Spinal cord (tissue), 10 donors: ENCODE measurements around the gene NHLRC4. TPM values are rescaled to one million over a fixed set of nuclear protein-coding genes. Genes with fewer than 3 reads are reported as not detected.

Experiments used
- DNase-seq, 6 donors: peaks; one replicate each; pipeline versions ENCODE4 v3.0.0 to v3.0.0-alpha.2; 2013 to 2015; ENCODE audit warnings: low spot score in 6 of 6, low read depth in 4 of 6
- H3K27ac ChIP-seq: one replicate; pipeline ENCODE4 v1.5.1; 2013; ENCODE audit warnings: low read depth, low read length, control low read depth
- H3K27me3 ChIP-seq: one replicate; pipeline ENCODE4 v1.6.1; 2013; ENCODE audit warnings: low read length; ENCODE audit not compliant: control insufficient read depth, insufficient read depth
- H3K36me3 ChIP-seq: one replicate; pipeline ENCODE4 v1.6.1; 2013; ENCODE audit warnings: low read length; ENCODE audit not compliant: control insufficient read depth, insufficient read depth
- H3K4me1 ChIP-seq: one replicate; pipeline ENCODE4 v1.6.1; 2013; ENCODE audit warnings: low read length; ENCODE audit not compliant: control insufficient read depth, insufficient read depth
- H3K4me3 ChIP-seq: one replicate; pipeline ENCODE4 v1.5.1; 2013; ENCODE audit warnings: low read depth, low read length, control low read depth
- H3K9me3 ChIP-seq: one replicate; pipeline ENCODE4 v1.6.1; 2013; ENCODE audit warnings: low read length; ENCODE audit not compliant: control insufficient read depth, insufficient read depth
- WGBS: methylation state at CpG from one replicate; pipeline ENCODE4 v1.1.5; 2013; ENCODE audit warnings: missing lambda C conversion rate; ENCODE audit not compliant: insufficient coverage; 5-methylcytosine and 5-hydroxymethylcytosine counted together
- polyA plus RNA-seq, 2 donors: library from polyadenylated mRNA; unstranded; fragments of 120-200 nt; gene quantifications; one replicate each; pipeline ENCODE4 v1.2.1, GENCODE V29; 2013; ENCODE audit not compliant: insufficient read length in 2 of 2
- total RNA-seq, 2 donors: library from RNA; depleted of rRNA in 1 of 2; stranded (reverse); fragments of 120-200 nt in 1 of 2; fragments of >200 nt in 1 of 2; gene quantifications; one replicate each; pipeline versions ENCODE4 v1.2.3 to v1.2.4, GENCODE V29; 2013 to 2014
- donor health status: healthy.

Gene NHLRC4
- total and polyA plus RNA-seq, 4 donors = 0.73 to 3.5 (median 1.1) TPM

DNA sequence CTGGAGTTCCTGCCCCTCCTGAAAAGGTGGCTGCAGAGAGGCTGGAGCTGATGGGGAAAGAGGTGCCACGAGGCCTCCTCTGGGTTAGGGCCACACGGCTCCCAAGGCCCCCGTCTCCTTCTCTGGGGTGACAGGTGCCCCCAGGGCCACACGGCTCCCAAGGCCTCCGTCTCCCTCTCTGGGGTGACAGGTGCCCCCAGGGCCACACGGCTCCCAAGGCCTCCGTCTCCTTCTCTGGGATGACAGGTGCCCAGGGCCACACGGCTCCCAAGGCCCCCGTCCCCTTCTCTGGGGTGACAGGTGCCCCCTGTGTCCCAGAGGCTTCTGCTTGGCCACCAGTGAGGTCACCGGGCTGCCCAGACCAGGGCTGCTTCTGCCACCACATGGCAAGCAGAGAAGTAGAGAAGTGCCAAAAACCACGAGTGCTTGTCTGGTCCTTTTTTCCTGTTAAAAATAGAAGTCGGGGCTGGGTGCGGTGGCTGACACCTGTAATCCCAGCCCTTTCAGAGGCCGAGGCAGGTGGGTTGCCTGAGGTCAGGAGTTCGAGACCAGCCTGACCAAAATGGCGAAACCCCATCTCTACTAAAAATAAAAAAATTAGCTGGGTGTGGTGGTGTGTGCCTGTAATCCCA, 35.2 kb upstream of the NHLRC4 start:
- Histone ChIP-seq H3K27me3 (no peaks in the 10 kb centered on the region), H3K9me3 (no peaks in the 10 kb centered on the region), H3K27ac (no peak overlapping the region), H3K36me3 (peaks cover 60% of the 10 kb centered on the region), H3K4me3 (no peak overlapping the region), H3K4me1 (peaks cover 30% of the 10 kb centered on the region)
- WGBS = 92% methylated on average over 13 of the region's 16 CpGs
- DNase-seq = no peak

DNA sequence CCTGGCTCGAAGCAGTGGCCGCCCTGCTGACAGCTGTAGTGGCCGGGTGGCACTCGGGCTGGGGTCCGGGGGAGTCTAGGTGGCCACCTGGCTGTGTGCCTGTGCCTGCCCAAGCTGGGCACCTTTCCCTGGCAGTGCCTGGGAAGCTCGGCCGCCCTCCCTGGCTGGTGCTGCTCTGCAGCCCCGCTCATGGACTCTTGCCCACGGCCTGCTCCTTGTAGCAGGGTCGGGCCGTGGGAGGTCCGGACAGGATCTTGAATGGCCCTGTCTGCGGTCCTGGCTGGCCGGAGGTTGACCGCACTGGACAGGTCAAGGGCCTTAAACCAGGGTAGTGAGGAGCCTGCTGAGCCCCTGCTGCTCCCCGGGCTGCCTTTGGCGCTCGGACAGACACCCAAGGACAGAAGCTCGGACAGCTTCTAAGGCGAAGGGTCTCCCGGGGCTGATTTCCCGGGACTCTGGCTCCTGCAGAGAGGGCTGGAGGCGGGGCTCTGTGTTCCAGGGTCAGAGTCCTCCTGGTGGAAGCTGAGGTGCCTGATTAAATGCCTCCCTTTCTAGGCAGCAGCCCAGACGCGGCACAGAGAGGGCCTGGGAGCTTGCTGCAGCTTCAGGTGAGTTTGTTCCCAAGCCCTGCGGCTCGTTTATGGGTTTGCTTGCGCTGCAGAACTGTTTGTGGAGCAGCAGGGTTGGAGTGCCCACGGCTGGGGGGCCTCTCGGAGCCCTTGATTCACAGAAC, 33.2 kb upstream of the NHLRC4 start:
- H3K27ac ChIP-seq = no peak overlapping the region
- 74% methylated on average over 30 of the region's 30 CpGs for WGBS
- H3K9me3 ChIP-seq = no peaks in the 10 kb centered on the region
- H3K36me3 ChIP-seq = peaks cover 80% of the 10 kb centered on the region
- no peak overlapping the region for H3K4me3 ChIP-seq
- DNase-seq = no peak
- peaks cover 22% of the 10 kb centered on the region for H3K4me1 ChIP-seq
- no peaks in the 10 kb centered on the region for H3K27me3 ChIP-seq

DNA sequence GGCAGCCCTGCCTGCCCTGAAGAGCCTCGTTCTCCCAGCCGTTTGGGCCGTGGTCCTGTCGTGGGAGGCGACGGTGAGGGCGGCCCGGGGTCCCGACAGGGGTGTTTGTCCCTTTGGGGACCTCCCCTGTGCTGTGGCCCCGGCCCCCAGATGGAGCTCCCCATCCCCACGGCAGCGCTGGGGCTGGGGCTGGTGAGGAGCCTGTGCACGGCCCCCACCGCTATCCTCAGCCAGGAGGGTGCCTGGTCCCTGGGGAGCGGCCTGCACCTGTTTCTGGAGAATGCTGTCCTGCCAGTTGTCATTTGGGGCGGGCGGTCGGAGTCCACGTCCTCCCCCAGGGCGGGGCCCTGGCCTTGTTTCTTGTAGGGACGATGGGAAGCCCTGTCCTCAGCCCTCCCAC, 32.7 kb upstream of the NHLRC4 start:
- peaks cover 16% of the 10 kb centered on the region for H3K4me1 ChIP-seq

DNA sequence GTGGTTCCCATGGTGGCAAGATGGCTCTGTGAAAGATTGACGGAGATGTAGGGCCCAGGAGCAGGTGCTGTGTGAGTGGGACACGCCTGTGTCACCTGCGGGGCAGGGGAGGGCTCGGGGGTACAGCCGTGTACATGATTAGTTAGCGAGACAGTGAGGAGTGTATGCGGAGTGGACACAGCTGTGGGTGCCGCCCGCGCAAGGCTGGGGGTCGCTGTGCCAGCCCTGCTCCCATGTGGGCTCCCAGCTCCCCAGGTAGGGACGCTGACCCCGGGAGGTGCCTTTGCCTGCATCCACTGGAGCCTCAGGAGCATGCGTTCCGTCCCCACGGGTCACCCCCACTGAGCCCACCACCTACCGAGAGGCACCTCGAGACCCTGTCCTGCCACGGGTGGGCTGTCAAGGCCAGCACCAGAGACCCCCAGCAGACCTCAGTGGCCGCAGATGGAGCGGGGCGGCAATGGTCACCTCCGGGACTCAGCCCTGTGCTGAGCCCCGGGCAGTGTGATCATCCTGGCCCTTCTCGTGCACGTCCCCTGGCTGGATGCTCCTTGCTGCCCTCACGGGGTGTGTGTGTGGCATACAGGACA, 31.9 kb upstream of the NHLRC4 start:
- H3K4me1 ChIP-seq = peaks cover 8% of the 10 kb centered on the region
- no peak overlapping the region for H3K4me3 ChIP-seq
- H3K27ac ChIP-seq = no peak overlapping the region
- no peaks in the 10 kb centered on the region for H3K27me3 ChIP-seq
- WGBS = 94% methylated on average over 27 of the region's 27 CpGs
- peaks cover 83% of the 10 kb centered on the region for H3K36me3 ChIP-seq
- DNase-seq = no peak
- no peaks in the 10 kb centered on the region for H3K9me3 ChIP-seq

More for the DNA sequence above, 32.7 kb upstream of the NHLRC4 start:
- H3K36me3 ChIP-seq = peaks cover 83% of the 10 kb centered on the region
- no peaks in the 10 kb centered on the region for H3K9me3 ChIP-seq
- no peak for DNase-seq
- no peak overlapping the region for H3K27ac ChIP-seq
- no peak overlapping the region for H3K4me3 ChIP-seq
- WGBS = 92% methylated on average over 21 of the region's 21 CpGs
- H3K27me3 ChIP-seq = no peaks in the 10 kb centered on the region

DNA sequence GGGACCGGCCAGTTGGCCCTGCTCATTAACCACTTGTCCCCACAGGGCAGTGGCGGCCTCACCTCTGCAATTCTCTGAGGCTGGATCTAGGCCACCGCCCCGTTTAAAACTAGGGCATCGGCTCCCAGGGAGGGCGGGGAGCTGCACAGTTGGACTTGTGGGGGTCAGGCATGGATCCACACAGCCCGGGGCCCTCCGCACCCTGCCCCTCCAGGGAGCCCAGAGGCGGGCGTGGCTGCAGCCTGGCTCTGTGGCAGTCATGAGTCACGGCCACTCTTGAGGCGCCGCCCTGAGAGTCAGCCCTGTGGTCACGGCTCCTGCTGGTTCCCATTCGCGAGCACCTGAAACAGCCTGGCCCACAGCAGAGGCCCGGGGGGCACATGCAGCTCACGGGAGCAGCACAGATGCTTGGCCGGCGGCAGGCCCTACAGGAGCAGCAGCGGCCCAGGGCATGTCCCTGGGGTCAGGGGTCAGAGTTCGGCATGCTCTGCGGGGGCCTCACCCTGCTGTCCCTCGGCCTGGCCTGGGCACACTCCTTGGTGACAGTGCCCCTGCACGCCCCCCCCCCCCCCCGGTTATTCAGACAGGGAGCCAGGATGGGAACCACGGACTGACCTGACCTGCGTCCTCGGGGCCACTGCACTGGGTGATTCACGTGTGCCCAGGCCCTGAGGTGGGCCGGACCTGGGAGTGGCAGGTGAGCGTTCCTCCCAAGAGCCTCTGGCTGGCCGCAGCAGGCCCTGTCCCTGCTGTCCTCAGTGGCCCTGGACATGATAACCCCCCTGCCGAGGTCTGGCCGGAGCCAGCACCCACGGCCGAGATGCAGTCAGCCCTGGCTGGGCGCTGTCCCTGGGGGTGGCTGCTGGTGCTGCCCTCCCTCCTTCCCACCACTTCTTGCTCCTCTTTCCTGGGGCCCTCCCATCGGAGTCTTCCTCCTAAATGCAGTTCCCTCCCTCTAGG, 31.1 kb upstream of the NHLRC4 start:
- peaks cover 83% of the 10 kb centered on the region for H3K36me3 ChIP-seq
- H3K4me1 ChIP-seq = peaks cover 3% of the 10 kb centered on the region
- H3K27me3 ChIP-seq = no peaks in the 10 kb centered on the region
- no peak overlapping the region for H3K4me3 ChIP-seq
- WGBS = 92% methylated on average over 38 of the region's 39 CpGs
- DNase-seq = no peak
- H3K9me3 ChIP-seq = no peaks in the 10 kb centered on the region
- H3K27ac ChIP-seq = no peak overlapping the region

DNA sequence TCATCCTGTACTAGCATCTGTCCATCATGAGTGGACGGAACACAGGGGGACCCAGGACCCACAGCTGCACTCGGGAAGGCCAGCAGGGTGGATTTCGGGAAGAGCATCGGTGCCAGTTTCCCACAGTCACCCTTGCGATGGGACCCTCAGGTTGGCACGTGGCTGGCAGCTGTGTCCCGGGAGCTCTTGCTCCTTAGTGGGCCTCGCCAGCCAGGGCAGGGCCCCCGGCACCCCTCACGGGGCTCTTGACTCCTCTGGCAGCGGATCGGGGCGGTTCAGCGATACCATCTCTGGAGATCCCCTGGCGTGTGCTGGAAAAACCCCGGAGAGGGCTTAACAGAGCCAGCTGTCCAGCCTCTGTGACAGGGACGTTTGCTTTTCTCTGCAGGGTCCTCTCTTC, 30.1 kb upstream of the NHLRC4 start:
- H3K27ac ChIP-seq = no peak overlapping the region
- H3K27me3 ChIP-seq = no peaks in the 10 kb centered on the region
- DNase-seq = no peak
- 94% methylated on average over 17 of the region's 17 CpGs for WGBS
- peaks cover 3% of the 10 kb centered on the region for H3K4me1 ChIP-seq
- no peak overlapping the region for H3K4me3 ChIP-seq
- H3K36me3 ChIP-seq = peaks cover 85% of the 10 kb centered on the region
- no peaks in the 10 kb centered on the region for H3K9me3 ChIP-seq

DNA sequence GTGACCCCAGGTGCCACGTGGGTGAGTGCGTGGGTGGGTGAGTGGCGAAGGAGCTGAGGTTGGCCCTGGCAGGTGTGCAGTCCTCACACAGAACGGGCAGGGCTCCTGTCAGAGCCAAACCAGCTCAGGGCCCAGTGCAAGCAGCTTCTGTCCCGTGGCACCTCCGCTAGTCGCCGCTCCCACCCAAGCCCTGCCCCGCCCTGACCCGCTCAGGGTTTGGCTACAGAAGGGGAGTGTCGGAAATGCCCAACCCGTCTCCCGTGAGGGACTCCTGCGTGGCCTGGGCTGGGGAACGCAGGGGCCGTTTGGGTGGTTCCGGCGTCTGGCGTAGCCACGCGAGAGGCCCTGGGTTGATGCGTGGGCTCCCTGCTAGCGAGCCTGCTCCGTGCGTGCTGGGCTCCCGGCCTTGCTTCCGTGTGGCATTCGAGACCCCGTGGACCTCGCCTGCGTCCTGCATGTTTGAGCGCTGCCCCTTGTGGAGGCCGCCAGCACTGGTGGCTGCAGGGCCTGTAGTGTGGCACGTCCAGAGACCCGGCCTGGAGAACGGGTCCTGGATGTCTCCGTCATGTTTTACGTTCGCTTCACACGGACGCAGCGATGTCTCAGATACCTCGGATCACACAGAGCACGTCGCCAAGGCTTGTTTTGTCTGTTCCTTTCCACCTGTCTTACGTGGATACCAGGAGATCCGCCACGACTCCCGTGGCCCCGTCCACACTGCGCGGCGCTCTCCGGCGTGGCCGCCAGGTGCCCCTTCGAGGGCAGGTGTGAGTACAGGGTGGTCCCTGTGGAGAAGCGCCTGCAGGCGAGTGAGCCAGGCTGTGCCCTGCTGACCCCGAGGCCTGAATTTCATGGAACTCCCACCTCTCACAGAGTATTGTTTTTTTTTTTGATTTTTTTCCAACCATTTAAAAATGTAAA, 29.1 kb upstream of the NHLRC4 start:
- DNase-seq = no peak
- Histone ChIP-seq H3K4me1 (peaks cover 3% of the 10 kb centered on the region), H3K27ac (no peak overlapping the region), H3K27me3 (no peaks in the 10 kb centered on the region), H3K4me3 (no peak overlapping the region), H3K36me3 (peaks cover 92% of the 10 kb centered on the region), H3K9me3 (no peaks in the 10 kb centered on the region)
- WGBS = 94% methylated on average over 53 of the region's 60 CpGs

DNA sequence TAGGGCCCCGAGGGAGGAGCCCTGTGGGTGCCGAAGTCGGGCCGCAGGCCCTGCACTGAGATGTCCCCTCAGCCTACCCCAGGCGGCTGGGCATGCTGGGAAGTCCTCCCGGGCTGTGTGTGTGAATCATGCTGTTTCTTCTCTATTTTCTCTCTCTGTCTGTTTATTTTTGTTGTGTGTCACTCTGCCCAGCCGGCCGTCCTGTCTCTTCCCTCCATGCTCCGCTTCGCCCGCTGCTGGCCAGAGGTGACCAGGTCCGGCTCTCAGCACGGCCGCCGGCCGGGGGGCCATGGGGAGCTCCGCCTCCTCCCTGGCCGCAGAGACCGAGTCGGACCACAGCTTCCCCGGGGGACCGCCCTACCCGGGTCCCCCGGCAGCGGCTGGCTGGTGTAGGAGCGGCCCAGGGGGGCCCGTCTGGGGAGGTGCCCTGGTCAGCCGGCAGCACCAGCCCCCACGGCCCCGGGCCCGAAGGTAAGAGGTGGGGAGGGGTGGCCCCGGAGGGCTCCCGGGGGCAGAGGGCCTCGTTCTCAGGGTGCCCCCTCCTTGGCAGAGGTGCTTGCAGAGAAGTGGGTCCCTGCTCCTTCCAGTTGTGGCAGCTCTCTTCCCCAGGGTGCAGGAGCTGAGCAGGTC, 26.8 kb upstream of the NHLRC4 start:
- Histone ChIP-seq H3K36me3 (peaks cover 94% of the 10 kb centered on the region), H3K27ac (no peak overlapping the region), H3K9me3 (no peaks in the 10 kb centered on the region), H3K4me1 (no peaks in the 10 kb centered on the region), H3K27me3 (no peaks in the 10 kb centered on the region), H3K4me3 (no peak overlapping the region)
- 73% methylated on average over 30 of the region's 34 CpGs for WGBS
- no peak for DNase-seq
